OCI-M2 (cell line): ENCODE measurements around the gene MCRIP1.
"Not testable (repeated sequence)": the region's sequence is repeated elsewhere in the genome, so short reads cannot be mapped to it uniquely, and the experiment has no call there.

Experiments
- DNase-seq: peaks from one replicate; lab custom pipeline; 2025; ENCODE audit not compliant: unreplicated experiment; lab: John Stamatoyannopoulos, UW

Gene MCRIP1

GRCh38 chr17:81841866-81842265, 8.8 kb upstream of the MCRIP1 start:
- no peak for DNase-seq

GRCh38 chr17:81840826-81841778, 8.0 kb upstream of the MCRIP1 start:
- no peak for DNase-seq

- DNase-seq = not testable (repeated sequence)
These were observed 7.0 kb upstream of the MCRIP1 start for GRCh38 chr17:81840059-81840458.

GRCh38 chr17:81839301-81839700, 6.2 kb upstream of the MCRIP1 start:
- no peak for DNase-seq

GRCh38 chr17:81838753-81839255, 5.7 kb upstream of the MCRIP1 start:
- DNase-seq = no peak

- no peak for DNase-seq
These were observed 4.5 kb upstream of the MCRIP1 start for GRCh38 chr17:81837641-81838040.

GRCh38 chr17:81834831-81835267, 1.8 kb upstream of the MCRIP1 start, which contains the start of gene PPP1R27:
Gene PPP1R27, minus strand, starts transcription at chr17:81835050. Its CDS starts 97 bp downstream, at chr17:81834953.
- DNase-seq = no peak

GRCh38 chr17:81833921-81834830, 1.1 kb upstream of the MCRIP1 start:
- DNase-seq = no peak

GRCh38 chr17:81832608-81833159, 407 bp downstream of the MCRIP1 start:
- no peak for DNase-seq

GRCh38 chr17:81831957-81832607, 1.0 kb downstream of the MCRIP1 start:
- DNase-seq = no peak

- no peak for DNase-seq
These were observed 1.5 kb downstream of the MCRIP1 start for GRCh38 chr17:81831563-81831956.

- DNase-seq = no peak
These were observed 3.2 kb downstream of the MCRIP1 start for GRCh38 chr17:81829858-81830257.

GRCh38 chr17:81828656-81829055, 4.4 kb downstream of the MCRIP1 start:
- no peak for DNase-seq

GRCh38 chr17:81825841-81826466, 7.1 kb downstream of the MCRIP1 start:
- DNase-seq = no peak

- no peak for DNase-seq
These were observed 8.5 kb downstream of the MCRIP1 start for GRCh38 chr17:81824595-81824994.

- DNase-seq = no peak
These were observed 9.1 kb downstream of the MCRIP1 start for GRCh38 chr17:81823820-81824550.

- DNase-seq = no peak
These were observed 9.9 kb downstream of the MCRIP1 start for GRCh38 chr17:81822996-81823819.

GRCh38 chr17:81822312-81822637, 10.8 kb downstream of the MCRIP1 start:
- DNase-seq = no peak
